H1 (cell line): Measurements from ENCODE around the gene GPR63. TPM values are rescaled to one million over a fixed set of nuclear protein-coding genes. Genes with fewer than 3 reads are reported as not detected.

ENCODE experiments used
- BCL11A ChIP-seq, 2 experiments: IDR thresholded peaks; one replicate each; pipeline ENCODE4 v1.6.1; 2011; ENCODE audit warnings: low read depth in 2 of 2, low read length in 2 of 2, mild to moderate bottlenecking in 2 of 2
- CREB1 ChIP-seq: IDR thresholded peaks from 2 replicates; pipeline ENCODE4 v1.6.1; 2012; ENCODE audit warnings: inconsistent platforms
- CTCF ChIP-seq, 3 experiments: IDR thresholded peaks; 1 replicate in 2 of 3; 2 replicates in 1 of 3; pipeline versions ENCODE4 v1.5.1 to v1.6.1; 2011; ENCODE audit warnings: low read length in 3 of 3, mild to moderate bottlenecking in 3 of 3, inconsistent platforms in 2 of 3, low read depth in 1 of 3, moderate library complexity in 1 of 3; ENCODE audit not compliant: insufficient read depth in 1 of 3; ENCODE audit errors: control extremely low read depth in 1 of 3
- E2F6 ChIP-seq: IDR thresholded peaks from 2 replicates; pipeline ENCODE4 v1.6.1; 2012; ENCODE audit warnings: inconsistent platforms
- HDAC2 ChIP-seq, 2 experiments: fragments of 300-600 bp in 1 of 2; sonication (generic) in 1 of 2; IDR thresholded peaks; 2 replicates each; pipeline ENCODE4 v1.6.1; 2011 to 2012; ENCODE audit warnings: low read depth in 2 of 2, low read length in 2 of 2, mild to moderate bottlenecking in 2 of 2, moderate library complexity in 2 of 2, borderline replicate concordance in 1 of 2, inconsistent platforms in 1 of 2
- JUN ChIP-seq: IDR thresholded peaks from 2 replicates; pipeline ENCODE4 v1.6.1; 2011; ENCODE audit warnings: low read depth, mild to moderate bottlenecking, improper control_type of control experiment, low read length
- JUND ChIP-seq: IDR thresholded peaks from 2 replicates; pipeline ENCODE4 v1.6.1; 2011; ENCODE audit warnings: mild to moderate bottlenecking, improper control_type of control experiment, low read length
- RBBP5 ChIP-seq: IDR thresholded peaks from 2 replicates; pipeline ENCODE4 v1.7.1; 2012; ENCODE audit warnings: low read depth, mild to moderate bottlenecking, inconsistent platforms, low read length, moderate library complexity, borderline replicate concordance
- RFX5 ChIP-seq: IDR thresholded peaks from 2 replicates; pipeline ENCODE4 v1.6.1; 2011; ENCODE audit warnings: low read depth, low read length, improper control_type of control experiment, borderline replicate concordance
- RNF2 ChIP-seq: fragments of 200-900, 300-1000 bp; sonication (generic); IDR thresholded peaks from 2 replicates; pipeline ENCODE4 v1.7.1; 2016; ENCODE audit warnings: borderline replicate concordance, low read depth, mild to moderate bottlenecking, antibody characterized with exemption, low read length; ENCODE audit not compliant: poor library complexity, severe bottlenecking; ENCODE audit errors: missing control alignments
- RXRA ChIP-seq: IDR thresholded peaks from 2 replicates; pipeline ENCODE4 v1.6.1; 2011; ENCODE audit warnings: low read depth, mild to moderate bottlenecking, low read length, moderate library complexity; ENCODE audit not compliant: insufficient read depth
- SP4 ChIP-seq: IDR thresholded peaks from 2 replicates; pipeline ENCODE4 v1.6.1; 2012; ENCODE audit warnings: low read length, inconsistent platforms
- SRF ChIP-seq: IDR thresholded peaks from 2 replicates; pipeline ENCODE4 v1.6.1; 2011; ENCODE audit warnings: mild to moderate bottlenecking, low read depth, low read length, moderate library complexity
- TAF1 ChIP-seq: IDR thresholded peaks from 2 replicates; pipeline ENCODE4 v1.6.1; 2011; ENCODE audit warnings: mild to moderate bottlenecking, low read depth, low read length
- polyA plus RNA-seq, 7 experiments: library from polyadenylated mRNA; depleted of rRNA in 3 of 7; stranded (reverse) in 5 of 7; unstranded in 2 of 7; fragments of >200 nt in 5 of 7; fragments of 200-250 nt in 2 of 7; gene quantifications; 1 replicate in 5 of 7; 2 replicates in 1 of 7; 4 replicates in 1 of 7; pipeline versions ENCODE4 v1.2.1 to v1.2.3, GENCODE V29; 2011 to 2013; ENCODE audit warnings: missing spikeins in 2 of 7, mixed read lengths in 2 of 7
- total RNA-seq: library from RNA; stranded (reverse); fragmentation: NEBNext Ultra II Directional; extraction: Animal tissue kit (Norgen Biotek cat#: 25700); gene quantifications from 2 replicates; pipeline ENCODE4 v1.2.1, GENCODE V29; 2021

GPR63 gene
- total and polyA plus RNA-seq, 2 of the 8 experiments (the other 6 are each of a cell fraction or from before 2014, with no cell fraction given) = 6.1 to 11.6 TPM

GRCh38 chr6:96837081-96837971 is at the start of gene GPR63 (continued):
- no peak for TF ChIP-seq CTCF (IDR thresholded peaks at IDR 0.05; ENCODE audit: control extremely low read depth in 1 of 3, insufficient read depth in 1 of 3, low read depth in 1 of 3, low read length in 3 of 3)
- no peak for TF ChIP-seq RXRA
- no peak for TF ChIP-seq HDAC2 (IDR thresholded peaks at IDR 0.05; ENCODE audit: borderline replicate concordance in 1 of 2, low read depth in 2 of 2, low read length in 2 of 2)
- no peak for TF ChIP-seq JUND
- no peak for TF ChIP-seq RNF2
- no peak for TF ChIP-seq BCL11A (IDR thresholded peaks at IDR 0.05; ENCODE audit: low read depth in 2 of 2, low read length in 2 of 2)
- TF ChIP-seq CREB1 = peak; percentile 55; the same call in 1 of the 2 replicates
- TF ChIP-seq SRF = no peak
- TF ChIP-seq TAF1 = peak; percentile 89
- no peak for TF ChIP-seq JUN
- peak; percentile 59 for TF ChIP-seq E2F6
- peak; percentile 88; the same call in 1 of the 2 replicates for TF ChIP-seq RBBP5
- TF ChIP-seq SP4 = peak; percentile 67; the same call in 1 of the 2 replicates
- no peak for TF ChIP-seq RFX5
